ENCODE measurements around the gene GLP2R.

DNA sequence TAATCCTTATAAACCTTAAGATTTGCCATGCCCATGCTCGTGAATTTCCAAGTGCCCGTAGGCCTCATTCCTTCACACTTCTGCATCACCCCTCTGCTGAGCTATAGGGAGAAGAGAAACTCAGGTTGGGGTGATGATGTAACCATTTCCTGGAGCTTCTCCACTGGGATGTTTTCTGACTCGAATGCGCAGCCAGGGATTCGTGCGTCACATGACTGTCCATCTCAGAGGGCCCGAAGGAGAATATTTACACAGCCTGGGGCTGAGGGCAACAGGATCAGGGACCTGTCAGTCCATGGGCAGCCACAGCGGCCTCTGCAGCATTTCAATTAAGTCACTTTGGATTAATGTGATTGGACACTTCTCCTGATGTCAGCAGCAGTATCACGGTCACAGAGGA is 12.6 kb upstream of the GLP2R start:
- TF ChIP-seq EZH2phosphoT487 (conservative IDR thresholded peaks at IDR 0.05; ENCODE audit: low read length), result no peak
- TF ChIP-seq, protein P1, sequence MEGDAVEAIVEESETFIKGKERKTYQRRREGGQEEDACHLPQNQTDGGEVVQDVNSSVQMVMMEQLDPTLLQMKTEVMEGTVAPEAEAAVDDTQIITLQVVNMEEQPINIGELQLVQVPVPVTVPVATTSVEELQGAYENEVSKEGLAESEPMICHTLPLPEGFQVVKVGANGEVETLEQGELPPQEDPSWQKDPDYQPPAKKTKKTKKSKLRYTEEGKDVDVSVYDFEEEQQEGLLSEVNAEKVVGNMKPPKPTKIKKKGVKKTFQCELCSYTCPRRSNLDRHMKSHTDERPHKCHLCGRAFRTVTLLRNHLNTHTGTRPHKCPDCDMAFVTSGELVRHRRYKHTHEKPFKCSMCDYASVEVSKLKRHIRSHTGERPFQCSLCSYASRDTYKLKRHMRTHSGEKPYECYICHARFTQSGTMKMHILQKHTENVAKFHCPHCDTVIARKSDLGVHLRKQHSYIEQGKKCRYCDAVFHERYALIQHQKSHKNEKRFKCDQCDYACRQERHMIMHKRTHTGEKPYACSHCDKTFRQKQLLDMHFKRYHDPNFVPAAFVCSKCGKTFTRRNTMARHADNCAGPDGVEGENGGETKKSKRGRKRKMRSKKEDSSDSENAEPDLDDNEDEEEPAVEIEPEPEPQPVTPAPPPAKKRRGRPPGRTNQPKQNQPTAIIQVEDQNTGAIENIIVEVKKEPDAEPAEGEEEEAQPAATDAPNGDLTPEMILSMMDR (IDR thresholded peaks at IDR 0.05; ENCODE audit: insufficient read depth, low read length, poor library complexity, severe bottlenecking), result no peak
